UCSD-AML1 (cell line): ENCODE results near the gene JAK1.
"Not testable (repeated sequence)": the region's sequence is repeated elsewhere in the genome, so short reads cannot be mapped to it uniquely, and the experiment has no call there.

ENCODE experiments used
- DNase-seq: peaks from one replicate; lab custom pipeline; 2025; ENCODE audit not compliant: unreplicated experiment; lab: John Stamatoyannopoulos, UW

Gene JAK1

DNA sequence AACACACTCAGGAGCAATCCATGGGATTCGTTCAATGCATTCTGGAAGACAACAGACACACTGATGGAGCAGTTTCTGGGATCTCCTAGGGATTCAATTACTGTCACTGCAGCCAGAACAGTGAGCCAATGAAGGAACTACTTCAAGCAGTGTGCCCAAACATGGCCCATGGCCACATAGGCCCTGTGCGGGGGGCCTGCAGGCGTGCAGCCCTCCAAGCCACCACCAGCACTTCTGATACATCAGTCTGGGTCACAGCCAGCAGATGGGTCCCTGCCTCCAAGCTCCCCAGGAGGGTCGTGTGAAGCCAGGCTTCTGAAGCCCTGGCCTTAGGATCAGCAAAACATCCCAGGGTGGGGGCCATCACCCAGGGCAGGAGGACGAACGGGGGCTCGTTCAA lies 122.2 kb downstream of the JAK1 start:
- no peak for DNase-seq

DNA sequence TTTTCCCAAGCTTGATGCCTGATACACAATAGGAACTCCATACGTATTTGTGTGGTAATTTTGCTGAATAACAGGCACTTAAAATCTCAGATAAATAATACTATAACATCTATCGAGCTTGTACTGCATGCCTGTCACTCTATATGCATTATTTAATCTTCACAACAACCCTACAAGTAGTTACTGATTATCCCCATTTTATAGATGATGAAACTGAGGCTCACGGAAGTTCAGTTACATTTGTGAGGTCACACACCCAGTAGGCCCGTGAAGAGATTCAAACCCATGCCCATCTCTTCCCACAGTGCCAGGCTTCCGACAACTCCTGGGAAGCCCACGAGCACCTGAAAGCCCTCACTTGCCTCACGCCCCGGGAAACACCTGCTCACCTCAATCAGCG lies 122.7 kb downstream of the JAK1 start:
- no peak for DNase-seq

DNA sequence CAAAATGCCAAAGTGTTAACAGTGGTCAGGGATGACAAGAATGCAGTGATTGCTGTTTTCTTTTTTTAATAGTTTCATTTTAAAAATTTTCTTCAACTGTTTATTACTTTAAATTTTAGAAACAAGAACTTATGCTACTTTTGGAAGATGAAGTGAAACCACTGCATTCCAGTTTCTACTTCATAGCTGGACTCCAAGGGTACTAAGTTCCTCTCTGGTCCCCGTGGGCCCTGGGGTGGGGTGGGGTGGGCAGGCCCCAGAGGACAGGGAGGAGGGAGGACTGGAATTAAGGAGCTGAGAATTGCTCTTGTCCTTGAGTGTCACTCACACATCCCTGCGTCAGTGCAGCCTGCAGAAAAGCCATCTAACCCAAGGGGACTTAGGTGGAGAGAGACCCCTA lies 124.1 kb downstream of the JAK1 start:
- DNase-seq, result no peak

DNA sequence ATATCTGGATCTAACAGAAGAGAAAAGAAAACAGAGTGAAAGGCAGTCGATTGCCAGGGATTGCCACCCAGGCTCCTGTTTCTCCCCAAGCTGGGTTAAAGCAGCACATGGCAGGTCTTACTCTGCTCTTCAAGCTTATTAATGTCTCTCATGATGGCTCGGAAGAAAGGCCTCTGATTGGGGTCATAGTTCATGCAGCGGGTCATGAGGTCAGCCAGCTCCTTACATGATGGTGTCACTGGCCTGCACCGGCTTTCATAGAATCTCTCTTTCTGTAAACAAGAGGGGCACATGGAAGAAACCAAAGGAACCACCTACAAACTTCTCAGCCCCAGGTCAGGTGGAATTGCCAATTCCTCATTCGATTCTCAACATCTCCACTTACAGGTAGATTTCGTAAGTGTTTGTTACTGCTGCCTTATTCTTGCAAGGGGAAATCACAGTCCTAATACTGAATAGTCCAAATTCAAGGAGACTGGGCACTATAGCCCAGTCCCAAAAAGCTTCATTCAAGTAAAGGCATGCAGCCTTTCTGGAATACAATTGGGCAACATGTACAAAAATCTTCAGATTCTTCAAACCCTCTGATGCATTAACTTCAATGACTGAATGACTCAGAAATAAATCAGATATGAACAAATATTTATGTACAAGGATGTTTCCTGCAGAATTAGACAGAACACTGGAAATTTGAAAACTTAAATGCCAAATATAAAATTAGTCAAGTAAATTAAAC lies 124.9 kb downstream of the JAK1 start:
- no peak for DNase-seq

DNA sequence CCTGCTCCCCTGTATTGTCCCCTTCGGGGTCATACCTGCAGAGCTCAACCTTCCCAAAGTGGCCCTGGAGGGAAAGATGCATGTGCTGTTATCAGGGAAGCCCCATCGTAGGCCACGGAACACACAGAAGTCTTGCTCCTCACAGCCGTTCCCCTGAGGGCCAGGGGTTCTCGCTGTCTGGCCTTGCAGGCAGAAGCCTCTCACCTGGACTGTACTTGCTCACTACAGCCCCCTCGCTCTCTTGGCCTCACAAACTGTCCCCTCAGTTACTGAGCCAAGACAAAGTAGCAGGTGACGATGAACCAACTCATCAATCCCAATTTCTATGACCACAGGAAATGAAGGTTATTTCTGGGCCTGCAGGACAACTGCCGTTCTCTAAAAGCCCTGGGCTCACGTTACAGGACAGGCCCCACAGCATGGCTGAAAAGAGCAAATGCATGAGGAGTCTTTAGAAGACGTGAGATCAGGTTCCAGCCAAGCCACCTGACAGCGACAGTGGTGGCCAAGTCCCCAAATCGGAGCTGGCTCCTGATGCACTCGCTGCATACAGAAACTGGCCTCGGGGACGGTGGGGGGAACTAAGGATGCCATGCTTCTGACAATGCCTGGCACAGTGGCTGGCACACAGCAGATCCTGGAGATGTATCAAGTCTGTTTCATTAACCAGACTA lies 126.5 kb downstream of the JAK1 start:
- no peak for DNase-seq

DNA sequence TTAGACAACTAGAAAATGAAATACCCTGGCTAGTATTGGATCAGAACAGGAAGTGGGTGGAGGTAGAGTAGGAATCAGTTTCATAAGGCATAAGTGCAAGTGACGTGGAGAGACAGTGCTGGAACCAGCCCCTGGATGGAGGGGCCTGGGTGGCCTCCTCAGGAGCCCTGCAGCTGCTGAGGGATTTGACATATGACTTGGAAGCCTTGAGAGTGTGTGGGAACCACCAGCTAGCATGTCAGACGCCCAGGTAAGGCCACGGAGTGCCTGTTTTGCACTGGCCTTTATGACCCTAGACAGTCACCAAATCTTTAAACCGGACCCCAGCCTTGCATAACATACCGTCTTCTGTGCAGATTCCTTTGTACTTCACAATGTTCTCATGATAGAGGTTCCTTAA lies 127.1 kb downstream of the JAK1 start:
- DNase-seq, result no peak

DNA sequence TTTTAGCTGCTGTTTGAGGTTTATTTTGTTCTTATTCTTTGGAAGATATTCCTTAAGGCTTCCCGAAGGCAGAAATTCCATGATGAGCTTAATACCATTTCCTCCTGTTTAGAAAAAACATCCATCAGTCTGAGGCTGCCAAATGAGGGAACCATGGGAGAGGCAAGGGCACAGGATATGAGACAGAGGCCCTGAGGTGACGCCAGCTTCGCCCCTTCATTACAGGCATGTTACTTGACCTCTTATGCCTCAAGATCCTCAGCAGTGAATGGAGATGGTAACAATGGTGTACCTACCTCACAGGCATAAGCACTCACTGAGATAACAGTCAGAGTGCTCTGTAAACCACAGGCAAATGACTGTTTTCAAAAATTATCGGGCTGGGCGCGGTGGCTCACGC lies 127.9 kb downstream of the JAK1 start:
- DNase-seq, result no peak

DNA sequence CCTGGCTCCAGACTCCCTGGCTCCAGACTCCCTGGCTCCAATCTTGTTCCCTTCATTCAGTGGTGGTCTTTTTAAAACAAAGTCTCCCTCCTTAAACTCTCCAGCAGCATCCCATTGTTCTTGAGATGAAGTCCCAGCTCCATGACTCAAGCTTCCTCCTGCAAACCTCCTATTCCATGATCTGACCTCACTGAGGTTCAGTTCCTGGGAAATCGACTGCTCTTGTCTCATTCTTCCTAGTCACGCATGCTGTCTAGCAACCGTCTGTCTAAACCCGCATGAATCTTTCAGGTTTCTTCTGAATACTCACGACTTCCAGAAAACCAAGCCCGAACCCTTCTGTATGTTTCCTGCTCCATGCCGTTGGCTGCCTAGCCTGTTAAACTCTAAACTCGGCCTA lies 129.5 kb downstream of the JAK1 start:
- DNase-seq, result no peak

DNA sequence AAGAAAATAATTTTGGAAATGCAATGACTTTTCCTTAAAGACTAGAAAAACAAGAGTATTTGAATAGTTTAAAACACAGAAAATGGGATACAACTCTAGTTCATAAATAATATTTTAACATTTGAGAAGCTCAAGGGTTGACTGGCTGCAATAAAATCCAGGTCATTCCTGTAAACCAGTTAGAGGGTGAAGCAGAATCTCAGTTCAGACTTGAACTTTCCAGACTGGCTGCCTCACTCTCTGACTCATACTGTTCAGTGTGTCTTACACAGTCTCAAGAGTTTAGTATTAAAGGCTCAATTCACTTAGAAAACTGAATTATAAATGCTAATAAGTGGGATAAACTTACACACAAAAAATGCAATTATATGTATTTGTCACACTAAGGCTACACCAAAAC lies 131.6 kb downstream of the JAK1 start:
- DNase-seq, result no peak

DNA sequence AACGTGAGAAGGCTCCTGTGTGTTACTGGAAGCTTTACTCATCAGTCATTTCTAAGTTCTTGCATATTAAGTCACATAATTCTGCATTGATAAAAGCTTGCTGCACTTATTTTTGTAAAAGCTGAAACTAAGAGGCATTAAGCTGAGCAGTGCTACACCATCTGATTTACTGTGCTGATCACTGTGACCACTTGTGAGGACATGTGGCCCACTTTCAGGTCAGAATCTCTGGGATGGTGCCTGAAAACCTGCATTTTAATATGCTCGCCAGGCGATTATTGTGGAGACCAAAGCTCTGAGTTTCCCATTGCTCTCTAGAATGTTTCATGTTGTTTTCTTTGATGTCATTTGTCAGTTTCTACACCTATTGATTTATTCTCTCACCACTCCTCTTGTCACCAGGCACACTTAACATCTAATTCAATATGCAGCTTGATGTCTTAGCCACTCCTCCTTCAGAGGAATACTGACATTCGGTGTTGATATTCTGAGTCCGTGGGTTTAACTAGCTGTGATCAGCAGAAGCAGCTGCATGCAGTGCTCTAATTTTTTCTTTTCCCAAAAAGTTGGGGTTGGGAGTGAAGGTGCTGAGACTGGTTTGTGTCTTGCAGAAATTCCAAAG lies 136.2 kb downstream of the JAK1 start:
- DNase-seq, result no peak

DNA sequence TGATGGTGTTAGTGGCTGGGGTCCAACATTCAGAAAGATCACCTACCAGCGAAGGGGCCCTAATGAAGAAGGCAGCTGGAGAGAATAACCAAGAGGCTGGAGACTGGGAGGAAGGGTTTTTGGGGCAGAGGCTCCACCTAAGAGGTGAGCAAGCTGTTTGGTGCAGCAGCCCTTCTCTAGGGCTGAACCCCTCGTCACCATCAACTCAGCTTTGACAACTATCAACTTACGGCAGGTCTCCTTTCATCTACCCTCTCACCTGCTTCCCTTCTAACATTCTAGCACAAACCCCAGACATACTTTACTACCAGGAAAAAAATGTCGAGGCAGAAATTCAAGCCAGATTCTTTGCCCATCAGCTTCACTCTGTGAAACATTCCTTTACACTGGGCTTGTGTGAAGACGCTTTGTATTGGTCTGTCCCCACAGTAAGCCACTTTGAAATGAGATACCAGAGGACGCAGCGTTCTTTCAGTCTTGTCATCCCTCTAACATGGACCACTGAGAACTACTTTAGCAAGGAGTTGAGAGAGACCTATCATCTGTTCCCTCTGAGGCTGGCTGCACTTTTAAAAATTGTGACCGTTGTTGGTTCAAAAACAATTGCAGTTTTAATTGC lies 136.8 kb downstream of the JAK1 start:
- no peak for DNase-seq

DNA sequence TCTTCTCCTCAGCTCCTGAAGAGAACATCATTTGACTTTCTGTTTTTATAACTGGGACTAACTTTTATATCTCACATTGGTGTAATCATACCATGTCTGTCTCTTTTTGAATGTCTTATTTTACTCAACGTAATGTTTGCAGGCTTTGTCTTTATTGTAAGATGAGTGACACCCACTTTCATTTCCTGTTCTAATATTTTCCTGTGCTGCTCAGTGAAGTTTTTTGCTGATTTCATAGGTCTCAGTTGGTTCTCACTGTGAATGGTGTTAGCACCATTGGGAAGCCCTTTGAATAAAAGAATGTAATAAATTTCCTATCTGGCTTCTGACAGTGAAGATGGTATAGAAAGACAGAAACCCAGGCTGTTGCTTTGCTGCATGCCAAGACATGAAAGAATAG lies 137.5 kb downstream of the JAK1 start:
- no peak for DNase-seq

DNA sequence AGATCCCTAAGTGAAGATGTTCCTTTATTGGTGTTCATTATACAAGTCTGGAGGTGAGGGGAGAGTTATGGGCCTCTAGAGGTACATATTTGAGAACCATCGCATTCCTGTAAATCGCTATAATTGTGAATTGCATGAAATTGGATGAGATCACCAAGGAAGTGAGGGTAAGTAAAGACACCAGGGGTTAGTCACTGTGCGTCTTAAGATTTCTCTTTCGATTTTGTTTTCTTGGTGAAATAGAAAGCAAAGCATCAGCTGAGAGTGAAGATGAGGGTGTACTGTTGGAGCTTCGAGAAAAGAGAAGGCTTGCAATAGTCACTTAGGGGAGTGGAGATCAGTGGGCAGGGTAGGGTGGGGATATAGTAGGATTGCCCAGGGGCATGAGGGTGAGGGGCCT lies 139.4 kb downstream of the JAK1 start:
- DNase-seq, result no peak

DNA sequence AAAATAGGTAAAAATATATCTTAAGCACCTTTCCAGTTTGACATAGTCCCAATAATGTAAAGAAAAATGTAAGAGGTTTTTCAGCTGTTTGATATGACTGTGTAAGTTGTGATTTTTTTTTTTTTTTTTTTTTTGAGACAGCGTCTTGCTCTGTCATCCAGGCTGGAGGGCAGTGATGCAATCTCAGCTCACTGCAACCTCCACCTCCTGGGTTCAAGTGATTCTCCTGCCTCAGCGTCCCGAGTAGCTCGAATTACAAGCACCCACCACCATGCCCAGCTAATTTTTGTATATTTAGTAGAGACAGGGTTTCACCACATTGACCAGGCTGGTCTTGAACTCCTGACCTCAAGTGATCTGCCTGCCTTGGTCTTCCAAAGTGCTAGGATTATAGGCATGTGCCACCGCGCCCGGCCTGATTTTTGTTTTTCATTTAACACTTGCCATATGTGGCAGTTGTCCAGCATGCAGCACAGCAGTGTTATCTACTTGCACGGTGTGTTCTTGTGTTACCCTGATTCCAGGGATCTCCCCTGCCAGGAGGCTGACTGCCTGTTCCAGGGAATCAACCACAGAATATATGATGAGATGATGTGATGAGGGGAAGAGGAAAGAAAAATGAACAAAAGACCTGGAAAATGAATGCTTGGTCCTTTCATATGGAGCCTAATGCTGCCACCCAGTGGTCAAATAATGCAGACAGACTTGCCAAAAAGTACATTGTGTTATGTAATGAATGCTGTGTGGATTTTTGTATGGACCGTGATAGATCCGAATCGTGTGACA lies 142.5 kb downstream of the JAK1 start:
- peak; percentile 30 for DNase-seq

DNA sequence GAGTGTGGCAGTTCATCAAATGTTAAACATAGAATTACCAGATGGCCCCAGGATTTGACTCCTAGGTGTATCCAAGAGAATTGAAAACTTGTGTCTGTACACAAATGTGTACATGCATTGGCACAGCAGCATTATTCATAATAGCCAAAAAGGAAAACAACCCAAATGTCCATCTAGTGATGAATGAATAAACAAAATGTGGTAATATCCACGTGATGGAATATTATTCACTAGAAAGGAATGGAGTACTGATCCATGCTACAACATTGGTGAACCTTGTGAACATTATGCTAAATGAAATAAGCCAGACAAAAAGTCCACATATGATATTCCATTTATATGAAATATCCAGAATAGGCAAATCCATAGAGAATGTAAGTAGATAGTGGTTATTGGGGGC lies 143.7 kb downstream of the JAK1 start:
- DNase-seq, result no peak

DNA sequence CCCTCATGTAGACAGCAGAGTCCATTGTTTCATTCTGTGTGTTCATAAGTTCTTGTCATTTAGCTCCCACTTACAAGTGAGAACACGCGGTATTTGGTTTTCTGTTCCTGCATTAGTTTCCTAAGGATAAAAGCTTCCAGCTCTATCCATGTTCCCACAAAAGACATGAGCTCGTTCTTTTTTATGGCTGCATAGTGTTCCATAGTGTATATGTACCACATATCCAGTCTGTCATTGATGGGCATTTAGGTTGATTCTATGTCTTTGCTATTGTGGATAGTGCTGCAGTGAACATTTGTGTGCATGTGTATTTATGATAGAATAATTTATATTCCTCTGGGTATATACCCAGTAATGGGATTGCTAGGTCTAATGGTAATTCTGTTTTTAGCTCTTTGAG lies 145.8 kb downstream of the JAK1 start:
- not testable (repeated sequence) for DNase-seq

DNA sequence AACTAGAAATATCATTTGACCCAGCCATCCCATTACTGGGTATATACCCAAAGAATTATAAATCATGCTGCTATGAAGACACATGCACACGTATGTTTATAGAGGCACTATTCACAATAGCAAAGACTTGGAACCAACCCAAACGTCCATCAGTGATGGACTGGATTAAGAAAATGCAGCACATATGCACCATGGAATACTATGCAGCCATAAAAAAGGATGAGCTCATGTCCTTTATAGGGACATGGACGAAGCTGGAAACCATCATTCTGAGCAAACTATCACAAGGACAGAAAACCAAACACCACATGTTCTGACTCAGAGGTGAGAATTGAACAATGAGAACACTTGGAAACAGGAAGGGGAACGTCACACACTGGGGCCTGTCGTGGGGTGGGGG lies 149.0 kb downstream of the JAK1 start:
- DNase-seq, result not testable (repeated sequence)

DNA sequence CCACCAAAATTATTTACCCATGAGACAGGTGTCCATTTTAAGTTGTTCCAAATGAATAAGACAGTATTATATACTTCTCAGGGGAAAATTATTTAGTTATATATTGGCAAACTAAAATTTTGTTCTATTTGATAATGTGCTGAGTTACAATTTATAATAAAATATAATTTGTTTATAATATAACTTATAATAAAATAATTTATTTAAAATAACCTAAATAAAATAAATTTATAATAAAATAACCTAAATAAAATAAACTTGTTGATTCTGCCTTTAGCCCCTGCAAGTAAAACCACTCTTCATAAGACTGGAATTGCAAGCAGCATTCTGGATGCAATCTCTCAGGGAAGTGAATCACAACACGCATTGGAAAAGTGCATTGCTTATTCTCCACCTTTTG lies 151.9 kb downstream of the JAK1 start:
- no peak for DNase-seq

DNA sequence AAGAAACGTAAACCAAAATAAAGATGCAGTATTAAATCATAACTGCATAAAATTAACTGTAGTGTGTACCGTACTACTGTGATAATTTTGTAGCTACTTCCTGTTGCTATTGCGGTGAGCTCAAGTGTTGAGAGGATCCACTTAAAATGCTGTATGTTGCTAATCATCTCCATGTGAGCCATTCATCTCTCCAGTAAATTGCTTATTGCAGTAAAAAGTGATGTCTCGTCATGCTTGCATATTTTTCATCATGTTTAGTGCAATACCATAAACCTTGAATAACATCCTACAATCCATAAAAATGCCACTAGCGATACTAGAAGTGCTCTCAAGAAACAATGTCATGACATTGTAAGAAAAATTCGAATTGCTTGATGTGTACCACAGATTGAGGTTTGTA lies 155.2 kb downstream of the JAK1 start:
- DNase-seq, result no peak

DNA sequence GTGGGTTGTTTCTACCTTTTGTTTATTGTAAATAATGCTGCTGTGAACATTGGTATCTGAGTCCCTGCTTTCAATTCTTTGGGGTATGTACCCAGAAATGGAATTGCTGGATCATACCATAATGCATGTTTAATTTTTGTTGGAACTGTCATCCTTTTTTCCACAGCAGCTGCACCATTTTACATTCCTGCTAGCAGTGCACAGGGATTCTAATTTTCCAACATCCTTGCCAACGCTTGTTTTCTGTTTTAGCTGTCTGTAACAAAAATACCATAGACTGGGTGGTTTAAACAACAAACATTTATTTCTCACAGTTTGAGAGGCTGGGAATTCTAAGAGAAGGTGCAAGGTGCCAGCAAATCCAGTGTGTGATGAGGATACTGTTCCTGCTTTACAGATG lies 156.3 kb downstream of the JAK1 start:
- DNase-seq, result no peak

DNA sequence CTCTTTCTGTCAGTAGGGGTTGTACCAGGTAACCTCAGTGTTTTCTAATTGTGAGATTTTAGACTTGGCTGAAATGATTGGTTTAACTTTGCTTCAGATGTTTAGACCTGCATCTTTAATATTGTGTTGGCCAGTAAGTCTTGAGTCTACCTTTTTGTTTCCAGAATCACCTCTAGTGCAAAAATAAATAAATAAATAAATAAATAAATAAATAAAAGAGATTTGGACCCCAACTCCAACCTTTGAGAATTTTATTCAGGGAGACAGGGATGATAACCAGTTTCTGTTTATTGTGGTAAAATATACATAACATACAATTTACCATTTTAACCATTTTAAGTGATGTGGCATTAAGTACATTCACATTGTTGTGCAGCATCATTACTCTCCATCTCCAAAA lies 157.0 kb downstream of the JAK1 start:
- no peak for DNase-seq
